Measurements from ENCODE around the gene MSI2. TPM values are rescaled to one million over a fixed set of nuclear protein-coding genes. Genes with fewer than 3 reads are reported as not detected.

The MSI2 gene
- total RNA-seq, 2 experiments from 2014 or later = 113 to 114 TPM

DNA sequence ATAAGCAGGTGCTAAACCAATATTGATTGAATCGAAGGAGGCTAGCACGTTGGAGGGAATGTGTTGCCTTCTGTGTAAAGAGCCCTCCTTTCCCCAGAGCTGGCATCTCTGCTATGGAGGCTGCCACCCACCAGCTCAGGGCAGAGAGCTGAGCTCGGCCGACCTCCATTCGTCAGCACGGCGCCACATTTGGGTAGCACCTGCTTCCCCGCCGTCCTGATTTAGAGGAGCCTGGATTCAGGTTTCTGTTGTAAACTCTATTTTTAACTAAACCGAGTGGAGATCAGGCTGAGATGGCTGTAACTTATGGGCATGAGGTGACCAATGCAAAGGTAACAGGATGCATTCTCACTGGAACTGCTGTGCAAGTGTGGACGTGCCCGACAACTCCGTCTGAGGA lies 316.3 kb downstream of the MSI2 start:
- no peak overlapping the region for H3K4me3 Mint-ChIP-seq
- no peaks in the 10 kb centered on the region for H3K27me3 Mint-ChIP-seq
- POLR2A ChIA-PET = no interaction called here
- ATAC-seq (ENCODE audit: low read depth) (no peak), DNase-seq (no peak)
- H3K9me3 Mint-ChIP-seq = no peaks in the 10 kb centered on the region
- no peak overlapping the region for H3K27ac Mint-ChIP-seq
- H3K4me1 Mint-ChIP-seq = peaks cover 2% of the 10 kb centered on the region
- H3K36me3 Mint-ChIP-seq = peaks cover 2% of the 10 kb centered on the region

DNA sequence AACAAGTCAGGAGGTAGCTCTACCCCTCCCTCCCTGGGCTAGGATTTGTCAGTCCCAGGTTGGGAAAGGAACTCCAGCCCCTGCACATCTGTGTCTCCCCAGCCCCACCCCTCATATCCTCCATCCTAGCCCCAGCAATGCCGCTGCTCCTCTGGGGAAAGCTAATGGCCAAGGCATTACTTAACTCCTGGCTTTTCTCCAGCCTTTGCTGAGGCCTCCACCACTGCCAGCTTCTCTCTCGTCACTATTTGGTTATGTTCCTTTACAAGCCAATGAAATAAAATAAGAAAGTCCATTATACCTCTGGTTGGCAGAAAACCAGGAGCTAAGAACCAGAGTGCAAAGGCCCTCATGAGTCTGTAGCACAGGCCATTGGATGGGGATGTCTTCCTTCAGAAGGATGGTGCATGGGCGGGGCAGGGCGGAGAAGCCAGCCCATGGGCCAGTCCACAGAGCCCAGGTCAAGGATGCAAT lies 317.8 kb downstream of the MSI2 start:
- no peaks in the 10 kb centered on the region for H3K9me3 Mint-ChIP-seq
- H3K4me1 Mint-ChIP-seq = peaks cover 3% of the 10 kb centered on the region
- POLR2A ChIA-PET = no interaction called here
- H3K27ac Mint-ChIP-seq = no peak overlapping the region
- no peaks in the 10 kb centered on the region for H3K27me3 Mint-ChIP-seq
- ATAC-seq (ENCODE audit: low read depth) (no peak), DNase-seq (no peak)
- peaks cover 3% of the 10 kb centered on the region for H3K36me3 Mint-ChIP-seq
- no peak overlapping the region for H3K4me3 Mint-ChIP-seq

DNA sequence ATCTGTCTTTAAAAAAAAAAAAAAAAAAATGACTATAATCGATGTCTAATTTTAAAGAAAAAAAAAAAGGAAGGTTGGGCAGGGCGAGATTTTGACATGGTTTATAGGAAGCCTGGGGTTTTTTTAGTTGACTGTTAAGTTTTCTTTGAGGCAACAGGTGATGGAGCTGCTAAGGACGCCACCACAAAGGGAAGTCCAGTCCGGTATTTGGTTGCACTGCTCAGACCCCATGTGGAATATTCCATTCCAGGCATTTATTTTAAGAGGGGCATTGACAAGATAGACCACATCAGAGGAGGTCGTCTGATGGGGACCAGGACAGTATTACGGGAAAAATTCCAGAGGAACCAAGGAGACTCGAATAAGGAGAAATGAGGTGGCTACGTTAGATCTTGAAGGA lies 320.4 kb downstream of the MSI2 start:
- H3K27ac Mint-ChIP-seq = no peak overlapping the region
- H3K36me3 Mint-ChIP-seq = peaks cover 3% of the 10 kb centered on the region
- DNase-seq = no peak
- H3K4me3 Mint-ChIP-seq = no peak overlapping the region
- POLR2A ChIA-PET = no interaction called here
- ATAC-seq (ENCODE audit: low read depth) = no peak
- H3K9me3 Mint-ChIP-seq = no peaks in the 10 kb centered on the region
- H3K27me3 Mint-ChIP-seq = no peaks in the 10 kb centered on the region
- peaks cover 6% of the 10 kb centered on the region for H3K4me1 Mint-ChIP-seq

DNA sequence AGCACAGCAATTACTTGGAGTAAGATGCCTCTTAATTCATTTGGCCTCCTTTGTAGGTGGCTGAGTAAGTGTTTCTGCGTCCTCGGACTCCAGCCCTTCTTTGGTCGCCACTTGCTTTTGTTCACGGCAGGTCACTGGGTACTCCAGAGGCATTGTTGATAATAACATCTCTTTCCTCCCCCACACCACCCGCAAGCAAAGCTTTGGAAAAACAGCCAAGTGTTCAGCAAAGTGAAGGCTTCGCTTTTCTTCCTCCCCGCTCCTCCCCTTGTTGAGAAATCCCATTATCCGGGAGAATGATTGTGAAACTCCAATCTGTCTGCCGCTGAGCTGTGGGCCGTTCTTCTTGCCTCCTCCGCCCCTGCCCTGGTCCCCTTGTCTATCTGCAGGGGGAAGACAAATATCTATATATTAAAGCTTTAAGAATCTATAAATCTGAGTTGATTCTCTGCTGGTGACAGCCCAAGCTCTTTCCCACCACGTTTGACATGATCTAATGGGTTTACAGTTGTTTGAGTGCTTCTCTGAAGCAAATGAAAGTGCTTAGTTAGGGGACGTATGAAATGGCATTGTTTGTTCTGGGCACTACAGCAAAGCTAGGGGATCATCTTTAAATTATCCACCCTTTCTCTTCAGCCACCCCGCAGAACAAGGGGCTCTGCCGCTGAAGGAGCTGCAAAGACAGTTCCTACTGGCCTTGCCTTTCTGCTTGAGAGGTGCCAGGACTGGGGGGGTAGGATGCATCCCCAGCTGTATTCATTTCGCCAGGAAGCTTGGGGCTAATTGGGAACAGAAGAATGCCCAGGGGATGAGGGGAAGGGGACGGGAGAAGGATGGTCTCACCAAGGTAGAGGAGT lies 321.7 kb downstream of the MSI2 start:
- no peak overlapping the region for H3K27ac Mint-ChIP-seq
- H3K4me1 Mint-ChIP-seq = peaks cover 6% of the 10 kb centered on the region
- no peaks in the 10 kb centered on the region for H3K9me3 Mint-ChIP-seq
- DNase-seq (no peak), ATAC-seq (ENCODE audit: low read depth) (no peak)
- peaks cover 3% of the 10 kb centered on the region for H3K36me3 Mint-ChIP-seq
- POLR2A ChIA-PET = interaction anchor here (0.6 kb wide), 1 partner anchor 235 kb away, joined by 3 read pairs; no protein-coding TSS in a partner anchor
- no peak overlapping the region for H3K4me3 Mint-ChIP-seq
- H3K27me3 Mint-ChIP-seq = no peaks in the 10 kb centered on the region

DNA sequence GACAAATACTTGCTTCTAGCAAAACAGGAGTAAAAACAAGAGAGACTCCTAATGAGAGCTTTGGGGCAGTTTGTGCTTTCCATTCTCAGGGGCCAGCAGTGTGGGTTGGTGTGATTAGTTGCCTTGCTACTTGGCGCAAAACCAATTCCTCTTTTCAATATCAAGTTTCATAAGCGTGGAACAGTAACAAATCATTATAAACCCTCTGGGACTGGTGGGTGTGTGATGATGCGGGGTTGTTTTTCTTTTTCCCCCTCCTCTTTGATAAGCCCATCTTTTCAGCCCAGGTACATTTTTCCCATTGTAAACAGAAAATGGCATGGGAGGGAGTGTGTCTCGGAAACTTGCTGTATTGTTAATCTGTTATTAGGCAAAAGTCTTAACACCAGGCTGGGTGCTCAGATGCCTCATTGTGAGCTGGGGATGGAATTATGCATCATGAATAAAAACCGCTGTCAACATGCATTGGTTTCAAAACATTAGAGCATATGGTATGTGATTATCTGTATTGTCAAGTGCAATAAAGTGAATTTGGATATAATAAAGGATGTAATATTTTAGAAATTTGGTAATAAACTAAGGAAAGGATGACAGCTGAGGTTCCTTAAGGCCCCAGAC lies 322.4 kb downstream of the MSI2 start:
- no peaks in the 10 kb centered on the region for H3K9me3 Mint-ChIP-seq
- no peak overlapping the region for H3K27ac Mint-ChIP-seq
- POLR2A ChIA-PET = no interaction called here
- DNase-seq (no peak), ATAC-seq (ENCODE audit: low read depth) (no peak)
- peaks cover 3% of the 10 kb centered on the region for H3K36me3 Mint-ChIP-seq
- peaks cover 4% of the 10 kb centered on the region for H3K4me1 Mint-ChIP-seq
- H3K4me3 Mint-ChIP-seq = no peak overlapping the region
- no peaks in the 10 kb centered on the region for H3K27me3 Mint-ChIP-seq

DNA sequence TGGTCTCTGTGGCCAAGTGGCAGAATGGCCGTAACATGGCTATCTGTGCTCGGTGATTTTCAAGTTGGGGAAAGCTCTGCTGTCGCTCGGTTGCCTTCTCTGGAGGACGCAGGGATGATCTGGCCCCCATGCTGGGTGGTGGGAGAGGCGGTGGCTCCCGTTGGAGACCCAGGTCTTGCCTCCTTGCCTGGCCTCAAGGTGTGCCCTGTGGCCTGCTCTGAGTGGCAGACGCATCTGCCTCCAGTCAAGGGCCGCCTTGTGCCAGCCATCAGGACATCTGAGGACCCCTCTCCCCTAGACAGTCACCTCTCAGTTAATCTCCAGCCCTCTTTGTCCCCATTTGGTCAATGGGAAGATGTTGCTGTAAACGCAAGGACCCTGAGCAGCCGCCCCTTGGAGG lies 322.9 kb downstream of the MSI2 start:
- no peak overlapping the region for H3K27ac Mint-ChIP-seq

DNA sequence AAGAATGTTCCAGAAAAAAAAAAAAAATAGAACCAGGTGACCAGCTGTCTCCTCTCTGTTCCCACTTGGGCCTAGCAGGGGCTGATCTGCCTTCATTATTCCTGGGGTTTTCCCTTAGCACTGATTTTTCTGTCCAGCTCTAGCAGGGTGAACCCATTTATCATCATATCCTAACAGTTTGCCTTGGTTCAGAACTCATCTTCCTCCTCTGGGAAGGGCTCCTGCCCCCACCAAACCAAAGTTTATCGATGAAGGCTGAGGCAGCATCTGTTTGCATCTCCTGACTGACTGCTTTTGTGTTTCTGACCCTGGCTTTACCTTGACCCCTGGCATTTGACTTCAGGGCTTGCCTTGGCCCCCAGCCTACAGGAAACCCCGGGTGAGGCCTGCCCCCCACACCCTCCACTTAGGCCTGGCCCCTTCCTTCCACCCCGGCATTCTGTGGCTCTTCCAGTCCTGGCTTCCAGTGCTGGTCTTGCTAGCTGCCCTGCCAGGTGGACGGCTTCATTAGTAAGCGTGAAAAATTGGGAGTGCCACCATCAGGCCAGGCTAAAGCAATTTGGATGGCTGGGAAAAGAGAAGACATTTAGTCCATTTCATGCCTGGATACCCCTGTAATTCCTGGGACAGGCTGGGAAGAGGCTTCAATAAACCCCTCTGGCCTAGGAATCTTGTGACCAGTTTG lies 323.9 kb downstream of the MSI2 start:
- H3K4me3 Mint-ChIP-seq = no peak overlapping the region
- ATAC-seq (ENCODE audit: low read depth) (no peak), DNase-seq (no peak)
- H3K27ac Mint-ChIP-seq = peak overlapping the region; percentile 51
- no peaks in the 10 kb centered on the region for H3K9me3 Mint-ChIP-seq
- H3K4me1 Mint-ChIP-seq = peaks cover 6% of the 10 kb centered on the region
- H3K27me3 Mint-ChIP-seq = no peaks in the 10 kb centered on the region
- POLR2A ChIA-PET = no interaction called here
- peaks cover 3% of the 10 kb centered on the region for H3K36me3 Mint-ChIP-seq

More for the DNA sequence above, 322.9 kb downstream of the MSI2 start:
- Mint-ChIP-seq H3K4me3 (no peak overlapping the region), H3K9me3 (no peaks in the 10 kb centered on the region), H3K27me3 (no peaks in the 10 kb centered on the region), H3K36me3 (peaks cover 3% of the 10 kb centered on the region), H3K4me1 (peaks cover 4% of the 10 kb centered on the region)
- POLR2A ChIA-PET = no interaction called here
- no peak for ATAC-seq (ENCODE audit: low read depth)
- DNase-seq = no peak

DNA sequence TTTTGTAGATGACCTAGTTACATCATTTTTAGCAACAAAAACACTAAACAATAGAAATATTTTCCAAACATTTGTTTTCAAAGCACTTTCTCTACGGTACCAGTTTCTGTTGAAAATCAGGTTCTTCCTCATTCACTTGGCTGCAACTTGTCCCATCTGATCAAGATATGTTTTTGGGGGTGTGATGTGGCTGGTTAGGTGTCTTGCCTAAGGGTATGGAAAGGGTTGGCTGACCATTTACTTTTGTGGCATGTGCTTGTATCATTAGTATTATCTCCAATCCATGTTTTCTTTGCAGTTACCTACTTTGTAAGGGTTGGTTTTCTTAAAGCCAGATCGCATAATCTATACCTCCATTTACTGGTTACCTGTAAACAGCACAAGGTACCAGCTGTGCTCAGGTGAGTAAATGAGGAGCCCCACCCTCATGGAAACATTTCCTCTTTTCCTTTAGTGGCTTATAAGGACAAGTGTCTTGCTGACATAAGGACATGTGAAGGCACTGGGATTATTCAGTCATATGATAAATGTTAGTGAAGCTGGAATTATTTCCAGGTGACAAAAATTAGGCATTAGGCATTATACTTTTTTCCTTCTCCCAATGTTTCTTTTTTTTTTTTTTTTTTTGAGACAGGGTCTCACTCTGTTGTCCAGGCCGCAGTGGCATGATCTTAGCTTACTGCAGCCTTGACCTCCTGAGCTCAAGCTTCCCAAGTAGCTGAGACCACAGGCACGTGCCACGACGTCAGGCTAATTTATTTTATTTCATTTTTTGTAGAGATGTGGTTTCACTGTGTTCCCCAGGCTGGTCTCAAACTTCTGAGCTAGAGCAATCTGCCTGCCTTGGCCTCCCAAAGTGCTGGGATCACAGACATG lies 326.8 kb downstream of the MSI2 start:
- POLR2A ChIA-PET = no interaction called here

DNA sequence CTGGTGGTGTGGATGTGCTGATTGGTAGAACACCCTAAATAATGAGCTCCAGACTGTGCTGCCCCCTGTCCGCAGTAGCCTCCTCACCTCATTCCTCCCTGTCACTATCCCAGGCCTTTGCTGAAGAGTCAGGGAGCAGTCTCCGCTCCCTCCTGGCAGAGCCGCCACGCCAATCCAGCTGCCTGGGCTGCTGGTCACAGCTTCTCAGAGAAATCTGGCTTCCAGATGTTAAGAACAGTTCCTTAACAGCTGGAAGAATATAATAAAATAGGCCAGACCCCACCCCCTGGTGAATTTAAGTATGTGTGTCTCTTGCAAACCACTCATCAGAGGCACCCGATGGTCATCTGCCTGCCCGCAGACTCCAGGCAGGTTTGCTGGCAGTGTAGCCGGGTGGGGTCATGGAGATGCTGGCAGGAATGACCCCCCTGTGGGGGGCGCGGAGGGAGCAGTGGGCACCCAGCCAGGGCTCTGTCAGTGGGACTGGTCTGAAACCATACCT lies 327.8 kb downstream of the MSI2 start:
- Mint-ChIP-seq H3K4me1 (peaks cover 6% of the 10 kb centered on the region), H3K9me3 (no peaks in the 10 kb centered on the region), H3K4me3 (no peak overlapping the region), H3K36me3 (peaks cover 5% of the 10 kb centered on the region), H3K27ac (no peak overlapping the region), H3K27me3 (no peaks in the 10 kb centered on the region)
- POLR2A ChIA-PET = no interaction called here
- no peak for ATAC-seq (ENCODE audit: low read depth)
- no peak for DNase-seq

More for the DNA sequence above, 326.8 kb downstream of the MSI2 start:
- no peaks in the 10 kb centered on the region for H3K9me3 Mint-ChIP-seq
- H3K4me1 Mint-ChIP-seq = peaks cover 7% of the 10 kb centered on the region
- H3K4me3 Mint-ChIP-seq = no peak overlapping the region
- H3K27ac Mint-ChIP-seq = no peak overlapping the region
- DNase-seq (no peak), ATAC-seq (ENCODE audit: low read depth) (no peak)
- no peaks in the 10 kb centered on the region for H3K36me3 Mint-ChIP-seq
- H3K27me3 Mint-ChIP-seq = no peaks in the 10 kb centered on the region

DNA sequence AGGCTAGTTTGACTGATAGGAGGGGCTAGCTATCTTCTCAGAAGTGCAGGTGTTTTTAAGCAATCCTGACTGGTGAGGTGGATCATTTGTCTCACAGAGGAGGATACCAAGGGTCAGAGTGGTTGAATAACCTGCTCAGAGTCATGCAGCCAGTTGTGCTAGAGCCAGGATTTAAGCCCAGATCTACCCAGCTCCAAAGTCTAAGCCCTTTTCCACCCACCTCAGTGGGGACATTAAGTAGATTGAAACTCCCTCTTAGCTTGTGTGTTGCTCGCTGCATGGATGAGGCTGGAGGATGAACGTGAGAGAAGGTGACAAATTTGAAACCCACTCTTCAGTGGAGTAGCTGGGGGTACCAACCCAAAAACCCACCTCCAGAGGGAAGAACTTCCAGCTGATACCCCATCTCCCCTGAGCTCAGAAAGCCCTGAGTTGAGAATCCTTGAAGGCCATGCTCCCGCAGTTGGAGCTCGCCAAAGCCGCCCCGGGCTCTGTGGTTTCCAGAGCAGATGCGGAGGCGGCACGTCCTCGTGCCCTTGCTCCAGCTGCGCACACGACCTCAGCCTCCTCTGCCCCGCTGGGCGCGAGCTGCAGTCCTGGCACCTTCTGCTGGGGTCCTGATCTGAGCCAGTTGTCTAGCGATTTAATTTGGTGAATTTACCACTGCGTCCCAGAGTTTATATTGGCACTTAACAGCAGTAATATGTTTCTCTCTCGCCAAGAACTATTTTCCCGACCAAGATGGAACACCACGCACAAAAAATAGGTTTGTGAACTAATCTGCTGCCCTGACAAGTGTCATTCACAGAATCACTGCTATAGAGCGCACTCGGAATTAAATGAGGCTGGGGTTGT lies 329.2 kb downstream of the MSI2 start:
- no peak overlapping the region for H3K27ac Mint-ChIP-seq
- no peaks in the 10 kb centered on the region for H3K9me3 Mint-ChIP-seq
- H3K4me3 Mint-ChIP-seq = no peak overlapping the region
- no peak for DNase-seq
- H3K4me1 Mint-ChIP-seq = peaks cover 3% of the 10 kb centered on the region
- no peak for ATAC-seq (ENCODE audit: low read depth)
- H3K27me3 Mint-ChIP-seq = no peaks in the 10 kb centered on the region
- H3K36me3 Mint-ChIP-seq = peaks cover 5% of the 10 kb centered on the region
- POLR2A ChIA-PET = no interaction called here

DNA sequence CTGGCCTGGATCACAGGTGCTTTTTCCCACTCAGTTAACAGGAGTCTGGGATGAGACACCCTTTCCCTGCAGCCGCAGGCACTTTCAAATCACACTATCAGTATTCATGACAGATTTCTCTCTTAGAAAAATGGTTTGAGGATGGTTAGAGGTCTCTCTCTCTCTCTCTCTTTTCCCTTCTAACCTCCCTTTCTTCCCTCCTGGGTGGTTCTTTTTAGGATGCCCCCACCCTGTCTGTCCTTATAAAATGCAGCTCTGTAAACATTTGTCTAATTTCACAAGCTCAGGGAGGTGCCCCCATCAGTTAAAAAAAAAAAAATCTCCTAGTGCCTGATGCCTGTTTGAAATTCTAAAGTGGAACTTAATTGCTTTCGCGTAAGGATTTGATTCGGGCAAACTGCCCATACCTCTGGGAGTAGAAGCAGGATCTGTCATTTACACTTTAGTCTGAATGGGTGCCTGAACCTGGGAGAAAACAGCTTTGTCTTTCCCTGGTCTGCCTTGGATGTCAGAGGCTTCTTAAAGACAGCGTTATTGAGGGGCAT lies 329.9 kb downstream of the MSI2 start:
- Mint-ChIP-seq H3K4me3 (no peak overlapping the region), H3K27me3 (no peaks in the 10 kb centered on the region), H3K9me3 (no peaks in the 10 kb centered on the region), H3K4me1 (peaks cover 5% of the 10 kb centered on the region), H3K27ac (no peak overlapping the region), H3K36me3 (peaks cover 7% of the 10 kb centered on the region)
- POLR2A ChIA-PET = interaction anchor here (1.2 kb wide), 1 partner anchor 86 kb away, joined by 7 read pairs; no protein-coding TSS in a partner anchor
- no peak for ATAC-seq (ENCODE audit: low read depth)
- DNase-seq = no peak

DNA sequence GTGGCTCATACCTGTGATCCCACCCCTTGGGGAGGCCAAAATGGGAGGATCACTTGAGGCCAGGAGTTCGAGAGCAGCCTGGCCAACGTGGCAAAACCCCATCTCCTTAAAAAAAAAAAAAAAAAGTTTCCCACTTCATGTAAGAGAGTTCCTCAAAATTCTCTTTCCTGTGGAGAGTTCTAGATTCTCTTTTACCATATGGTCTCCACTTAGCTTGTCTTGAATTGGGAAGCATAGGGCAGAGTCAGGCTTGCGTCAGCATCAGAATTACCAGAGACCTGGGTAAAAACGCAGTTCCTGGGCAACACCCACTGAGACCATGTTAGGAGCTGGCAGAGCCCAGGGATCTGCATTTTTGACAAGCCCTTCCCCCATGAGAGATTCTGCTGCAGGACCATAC lies 330.4 kb downstream of the MSI2 start:
- POLR2A ChIA-PET = interaction anchor here (1.2 kb wide), 1 partner anchor 86 kb away, joined by 7 read pairs; no protein-coding TSS in a partner anchor
- no peak overlapping the region for H3K4me3 Mint-ChIP-seq
- peaks cover 7% of the 10 kb centered on the region for H3K36me3 Mint-ChIP-seq
- no peaks in the 10 kb centered on the region for H3K27me3 Mint-ChIP-seq
- H3K4me1 Mint-ChIP-seq = peaks cover 5% of the 10 kb centered on the region
- ATAC-seq (ENCODE audit: low read depth) (no peak), DNase-seq (no peak)
- no peaks in the 10 kb centered on the region for H3K9me3 Mint-ChIP-seq
- H3K27ac Mint-ChIP-seq = no peak overlapping the region
